ENCODE results near the gene CD276.

CD276 gene

DNA sequence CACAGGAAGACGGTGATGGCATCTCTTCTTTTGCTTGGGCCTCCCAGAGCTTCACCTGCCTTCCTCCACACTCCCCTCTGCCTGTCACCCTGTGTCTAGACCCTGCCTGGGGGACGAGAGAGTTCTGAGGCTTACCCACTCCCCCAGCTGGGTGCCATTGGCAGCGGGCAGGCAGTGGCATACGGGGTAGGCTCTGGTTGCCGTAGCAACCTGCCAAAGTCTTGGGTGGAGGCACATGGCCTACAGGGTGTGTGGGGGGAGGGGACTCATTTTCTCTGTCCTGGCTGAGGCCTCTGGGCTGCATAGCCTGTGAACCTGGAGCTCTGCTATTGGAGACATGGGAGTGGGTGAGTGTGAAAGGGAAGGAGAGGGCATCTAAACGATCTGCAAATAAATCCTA is 64.5 kb downstream of the CD276 start:
- DNase-seq = no peak

DNA sequence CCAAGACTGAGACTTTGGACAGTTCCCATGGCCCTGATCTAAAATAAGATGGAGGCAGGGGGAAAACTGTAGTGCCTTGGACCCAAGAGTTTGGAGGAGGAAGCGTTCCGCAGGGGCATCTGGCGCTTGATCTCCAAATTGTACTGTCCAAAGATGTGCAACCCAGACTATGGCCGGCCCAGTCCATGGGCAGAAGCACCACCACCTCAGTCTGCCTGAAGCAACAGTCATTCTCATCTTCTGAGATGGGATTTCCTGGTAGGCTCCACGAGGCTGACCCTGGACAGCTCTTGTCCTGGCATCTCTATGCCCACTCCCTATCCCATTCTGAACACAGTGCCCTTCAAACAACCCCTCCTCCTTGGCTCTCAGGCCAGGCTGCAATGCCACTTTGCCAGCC is 65.3 kb downstream of the CD276 start:
- no peak for DNase-seq

DNA sequence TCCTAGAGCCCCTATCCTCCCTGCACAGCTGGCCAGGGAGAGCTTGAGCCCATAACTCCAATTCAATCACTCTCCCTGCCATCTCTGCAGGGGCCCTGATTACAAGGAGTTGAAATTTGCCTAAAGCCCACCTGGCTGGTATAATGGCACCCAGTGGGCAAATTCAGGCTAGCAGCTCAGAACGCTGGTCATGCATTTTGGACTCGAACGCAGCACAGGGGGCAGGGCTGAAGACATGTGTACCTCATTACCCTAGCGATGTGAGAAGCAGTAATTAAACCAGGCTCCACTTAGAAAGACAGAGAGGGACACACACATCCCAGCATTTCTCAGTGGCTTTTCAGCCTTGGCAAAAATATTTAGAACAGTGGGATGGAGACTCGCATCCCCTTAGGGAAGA is 65.8 kb downstream of the CD276 start:
- no peak for DNase-seq

GRCh38 chr15:73750438-73750837 is 66.3 kb downstream of the CD276 start:
- no peak for DNase-seq

DNA sequence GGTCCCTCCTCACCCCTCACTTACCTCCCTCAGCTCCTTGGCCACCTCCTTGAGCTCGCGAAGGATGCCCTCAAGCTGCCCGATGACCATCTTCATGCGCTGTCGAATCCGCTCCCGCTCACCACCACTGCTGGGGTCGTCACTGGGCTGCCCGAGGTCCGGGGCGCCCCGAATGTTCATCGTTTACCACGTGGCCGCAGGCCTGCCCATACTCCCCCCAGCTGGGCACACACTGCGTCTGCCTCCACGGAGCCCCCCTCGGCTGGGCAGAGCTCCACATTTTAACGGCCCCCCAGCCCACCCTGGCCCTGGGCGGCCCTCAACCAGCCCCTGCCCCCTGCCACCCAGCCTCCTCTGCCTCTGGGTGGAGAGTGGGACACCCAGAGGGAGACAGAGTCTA is 66.8 kb downstream of the CD276 start:
- no peak for DNase-seq

GRCh38 chr15:73751511-73751898 is 67.3 kb downstream of the CD276 start:
- DNase-seq = no peak

GRCh38 chr15:73751899-73752805 is 68.0 kb downstream of the CD276 start:
- DNase-seq = no peak

- DNase-seq = no peak
Observed at GRCh38 chr15:73752806-73753193, 68.6 kb downstream of the CD276 start.

DNA sequence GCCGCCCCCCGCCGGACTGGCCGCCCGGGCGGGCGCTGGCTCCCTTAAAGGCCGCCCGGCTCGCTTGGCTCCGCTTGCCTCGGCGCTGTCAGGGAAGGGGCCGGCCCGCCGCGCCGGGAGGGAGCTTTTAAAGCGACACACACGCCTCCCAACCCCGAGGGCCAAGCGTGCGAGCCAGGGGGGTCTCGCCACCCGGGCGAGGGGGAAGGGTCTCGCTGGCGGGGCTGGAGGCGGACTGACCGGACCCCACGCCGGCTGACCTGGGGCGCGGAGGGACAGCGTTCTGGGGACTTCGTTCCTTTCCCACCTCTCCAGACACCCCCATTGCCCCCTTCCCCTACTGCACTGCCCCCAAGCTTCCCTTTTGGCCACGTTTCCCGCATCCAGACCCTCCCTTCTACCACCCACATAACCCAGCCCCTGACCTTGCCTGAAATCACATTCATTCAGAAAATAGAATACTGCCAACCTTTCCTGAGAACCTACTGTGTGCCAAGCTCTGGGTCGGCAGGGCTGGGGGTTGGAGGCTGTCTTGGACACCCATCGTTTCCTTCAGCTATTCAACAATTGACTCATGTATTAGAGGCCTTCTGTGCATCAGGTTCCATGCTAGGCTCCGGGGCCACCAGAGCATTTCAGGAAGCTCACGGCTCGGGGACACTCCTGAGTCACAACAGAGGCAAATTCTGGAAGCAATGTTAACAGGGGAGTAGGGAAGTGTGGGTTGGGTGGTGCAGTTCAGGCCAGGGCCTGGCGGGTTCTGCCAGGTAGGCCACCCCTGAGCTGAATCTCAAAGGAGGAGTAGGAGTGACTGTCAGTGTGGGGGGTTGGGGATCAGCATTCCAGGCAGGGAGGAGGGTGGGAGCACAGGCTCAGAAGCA is 69.3 kb downstream of the CD276 start, which contains the start of gene INSYN1:
Gene INSYN1 (minus strand): TSS at position 102 of the 881 bp plus-strand sequence. CDS start 2,221 bp downstream, outside the sequence.
- DNase-seq = no peak

DNA sequence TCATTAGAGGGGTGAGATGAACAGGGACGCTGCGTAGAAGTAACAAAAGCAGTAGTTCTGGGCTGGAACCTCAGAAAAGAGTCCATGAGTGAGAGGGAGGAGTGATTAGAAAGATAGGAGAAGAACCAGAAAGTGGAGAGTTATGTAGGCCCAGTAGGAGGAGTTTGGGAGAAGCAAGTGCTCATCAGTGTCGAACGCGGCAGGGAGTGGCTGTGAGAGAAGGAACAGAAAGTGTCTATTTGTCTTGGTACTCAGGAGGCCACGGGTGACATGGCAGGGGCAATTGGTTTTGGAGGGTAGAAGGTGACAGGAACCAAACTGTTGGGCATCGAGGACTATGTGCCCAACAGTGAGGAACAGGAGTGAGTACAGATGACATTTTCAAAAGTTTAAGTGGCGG is 70.3 kb downstream of the CD276 start:
- DNase-seq = no peak

DNA sequence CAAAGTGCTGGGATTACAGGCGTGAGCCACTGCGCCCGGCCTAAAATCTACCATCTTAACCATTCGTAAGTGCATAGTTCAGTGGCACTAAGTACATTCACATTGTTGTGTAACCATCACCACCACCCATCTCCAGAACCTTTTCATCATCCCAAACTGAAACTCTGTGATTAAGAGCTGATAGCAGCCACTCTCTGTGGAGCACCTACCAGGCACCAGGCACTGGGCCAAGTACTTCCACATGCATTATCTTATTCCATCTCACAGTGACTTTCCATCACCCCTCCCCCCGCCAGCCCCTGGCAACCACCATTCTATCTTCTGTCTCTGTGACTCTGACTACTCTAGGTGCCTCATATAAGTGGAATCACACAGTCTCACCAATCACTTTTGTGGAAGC is 71.3 kb downstream of the CD276 start:
- DNase-seq = no peak

- no peak for DNase-seq
Observed at GRCh38 chr15:73755946-73756345, 71.8 kb downstream of the CD276 start.

DNA sequence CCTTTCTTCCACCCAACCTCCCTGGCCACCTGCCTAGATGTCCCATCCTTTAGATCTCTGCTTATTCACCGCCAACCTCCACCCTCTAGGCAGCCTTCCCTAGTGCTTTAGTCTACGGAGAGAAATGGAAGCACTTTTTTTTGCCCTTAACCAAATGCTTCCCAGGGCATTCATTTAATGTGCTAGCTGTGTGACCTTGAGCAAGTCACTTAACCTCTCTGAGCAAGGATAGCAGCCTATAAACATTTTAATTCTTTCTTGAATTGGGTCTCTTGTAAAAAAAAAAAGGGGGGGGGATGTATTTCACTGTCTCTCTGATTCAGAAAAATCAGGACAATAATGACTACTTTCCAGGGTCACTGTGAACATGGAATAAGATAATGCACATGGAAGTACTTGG is 72.2 kb downstream of the CD276 start:
- DNase-seq = no peak

- no peak for DNase-seq
Observed at GRCh38 chr15:73756947-73757513, 72.8 kb downstream of the CD276 start.

DNA sequence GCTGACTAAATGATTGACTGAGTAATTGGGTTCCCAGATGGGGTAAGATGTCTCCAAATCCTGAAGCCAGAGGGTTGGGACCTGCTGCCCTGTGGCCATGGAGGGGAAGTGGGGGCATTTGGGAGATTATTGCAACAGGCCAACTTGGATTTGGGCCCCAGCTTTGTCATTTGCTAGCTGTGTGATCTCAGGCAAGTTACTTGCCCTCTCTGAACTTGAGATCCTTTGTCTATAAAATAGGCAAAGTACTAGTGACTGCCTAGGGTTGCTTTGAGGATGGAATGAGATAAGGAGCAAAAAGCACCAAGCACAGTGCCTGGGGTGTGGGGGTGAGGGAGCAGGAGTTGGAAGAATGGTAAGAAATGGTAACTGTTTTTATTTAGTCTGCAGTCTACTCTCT is 73.4 kb downstream of the CD276 start:
- no peak for DNase-seq

GRCh38 chr15:73758461-73758860 is 74.3 kb downstream of the CD276 start:
- no peak for DNase-seq

- DNase-seq = no peak
Observed at GRCh38 chr15:73760330-73761329, 76.4 kb downstream of the CD276 start.

GRCh38 chr15:73763931-73764330 is 79.7 kb downstream of the CD276 start:
- no peak for DNase-seq
